Measurements from ENCODE around the gene C1orf210. TPM values are rescaled to one million over a fixed set of nuclear protein-coding genes. Genes with fewer than 3 reads are reported as not detected.

Gene C1orf210
- total RNA-seq, 1 experiment from 2014 or later = 12.8 TPM

DNA sequence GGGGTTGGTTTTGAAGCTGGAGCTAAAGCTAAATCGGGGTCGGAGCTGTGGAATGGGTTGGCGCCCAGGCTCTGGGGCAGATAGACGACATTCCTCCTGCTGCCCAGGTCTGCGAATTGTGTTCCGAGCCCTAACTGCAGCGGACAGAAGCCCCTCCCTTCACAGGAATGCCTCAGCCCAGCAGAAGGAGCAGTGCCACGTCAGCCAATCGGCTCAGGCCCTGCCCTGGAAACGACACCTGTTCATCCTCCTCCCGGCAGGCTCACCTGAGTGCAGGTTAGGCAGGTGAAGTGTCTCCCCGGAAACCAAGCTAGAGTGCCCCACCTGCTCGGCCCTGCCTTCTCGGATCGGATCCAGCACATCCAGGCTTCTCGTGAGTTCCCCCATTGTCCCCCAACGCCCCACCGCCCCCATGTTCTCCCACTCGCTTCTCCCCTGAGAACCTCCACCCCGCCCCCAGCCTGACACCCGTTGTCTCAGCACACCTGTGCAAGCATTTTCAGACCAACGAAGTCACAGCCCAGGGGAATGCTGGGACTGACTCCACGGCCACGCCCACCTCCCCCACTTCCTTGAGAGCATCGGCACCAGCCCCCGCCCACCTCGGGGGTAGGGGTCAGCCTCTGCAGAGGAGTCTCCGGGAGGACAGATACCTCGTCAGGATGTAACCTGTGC, 14.8 kb downstream of the C1orf210 start (continued):
- TF ChIP-seq, protein P1, sequence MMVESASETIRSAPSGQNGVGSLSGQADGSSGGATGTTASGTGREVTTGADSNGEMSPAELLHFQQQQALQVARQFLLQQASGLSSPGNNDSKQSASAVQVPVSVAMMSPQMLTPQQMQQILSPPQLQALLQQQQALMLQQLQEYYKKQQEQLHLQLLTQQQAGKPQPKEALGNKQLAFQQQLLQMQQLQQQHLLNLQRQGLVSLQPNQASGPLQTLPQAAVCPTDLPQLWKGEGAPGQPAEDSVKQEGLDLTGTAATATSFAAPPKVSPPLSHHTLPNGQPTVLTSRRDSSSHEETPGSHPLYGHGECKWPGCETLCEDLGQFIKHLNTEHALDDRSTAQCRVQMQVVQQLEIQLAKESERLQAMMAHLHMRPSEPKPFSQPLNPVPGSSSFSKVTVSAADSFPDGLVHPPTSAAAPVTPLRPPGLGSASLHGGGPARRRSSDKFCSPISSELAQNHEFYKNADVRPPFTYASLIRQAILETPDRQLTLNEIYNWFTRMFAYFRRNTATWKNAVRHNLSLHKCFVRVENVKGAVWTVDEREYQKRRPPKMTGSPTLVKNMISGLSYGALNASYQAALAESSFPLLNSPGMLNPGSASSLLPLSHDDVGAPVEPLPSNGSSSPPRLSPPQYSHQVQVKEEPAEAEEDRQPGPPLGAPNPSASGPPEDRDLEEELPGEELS (CRISPR knock-in tag; IDR thresholded peaks at IDR 0.05) = 0 out of 2 replicates have a peak, but pooled peaks have one; percentile 21
- TF ChIP-seq SP1 (CRISPR knock-in tag; conservative IDR thresholded peaks at IDR 0.05) = peak; percentile 63
- TF ChIP-seq, protein P2, sequence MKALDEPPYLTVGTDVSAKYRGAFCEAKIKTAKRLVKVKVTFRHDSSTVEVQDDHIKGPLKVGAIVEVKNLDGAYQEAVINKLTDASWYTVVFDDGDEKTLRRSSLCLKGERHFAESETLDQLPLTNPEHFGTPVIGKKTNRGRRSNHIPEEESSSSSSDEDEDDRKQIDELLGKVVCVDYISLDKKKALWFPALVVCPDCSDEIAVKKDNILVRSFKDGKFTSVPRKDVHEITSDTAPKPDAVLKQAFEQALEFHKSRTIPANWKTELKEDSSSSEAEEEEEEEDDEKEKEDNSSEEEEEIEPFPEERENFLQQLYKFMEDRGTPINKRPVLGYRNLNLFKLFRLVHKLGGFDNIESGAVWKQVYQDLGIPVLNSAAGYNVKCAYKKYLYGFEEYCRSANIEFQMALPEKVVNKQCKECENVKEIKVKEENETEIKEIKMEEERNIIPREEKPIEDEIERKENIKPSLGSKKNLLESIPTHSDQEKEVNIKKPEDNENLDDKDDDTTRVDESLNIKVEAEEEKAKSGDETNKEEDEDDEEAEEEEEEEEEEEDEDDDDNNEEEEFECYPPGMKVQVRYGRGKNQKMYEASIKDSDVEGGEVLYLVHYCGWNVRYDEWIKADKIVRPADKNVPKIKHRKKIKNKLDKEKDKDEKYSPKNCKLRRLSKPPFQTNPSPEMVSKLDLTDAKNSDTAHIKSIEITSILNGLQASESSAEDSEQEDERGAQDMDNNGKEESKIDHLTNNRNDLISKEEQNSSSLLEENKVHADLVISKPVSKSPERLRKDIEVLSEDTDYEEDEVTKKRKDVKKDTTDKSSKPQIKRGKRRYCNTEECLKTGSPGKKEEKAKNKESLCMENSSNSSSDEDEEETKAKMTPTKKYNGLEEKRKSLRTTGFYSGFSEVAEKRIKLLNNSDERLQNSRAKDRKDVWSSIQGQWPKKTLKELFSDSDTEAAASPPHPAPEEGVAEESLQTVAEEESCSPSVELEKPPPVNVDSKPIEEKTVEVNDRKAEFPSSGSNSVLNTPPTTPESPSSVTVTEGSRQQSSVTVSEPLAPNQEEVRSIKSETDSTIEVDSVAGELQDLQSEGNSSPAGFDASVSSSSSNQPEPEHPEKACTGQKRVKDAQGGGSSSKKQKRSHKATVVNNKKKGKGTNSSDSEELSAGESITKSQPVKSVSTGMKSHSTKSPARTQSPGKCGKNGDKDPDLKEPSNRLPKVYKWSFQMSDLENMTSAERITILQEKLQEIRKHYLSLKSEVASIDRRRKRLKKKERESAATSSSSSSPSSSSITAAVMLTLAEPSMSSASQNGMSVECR (CRISPR knock-in tag; IDR thresholded peaks at IDR 0.05; ENCODE audit: borderline replicate concordance) = 0 out of 2 replicates have a peak, but pooled peaks have one; percentile 43
- TF ChIP-seq, protein P3, sequence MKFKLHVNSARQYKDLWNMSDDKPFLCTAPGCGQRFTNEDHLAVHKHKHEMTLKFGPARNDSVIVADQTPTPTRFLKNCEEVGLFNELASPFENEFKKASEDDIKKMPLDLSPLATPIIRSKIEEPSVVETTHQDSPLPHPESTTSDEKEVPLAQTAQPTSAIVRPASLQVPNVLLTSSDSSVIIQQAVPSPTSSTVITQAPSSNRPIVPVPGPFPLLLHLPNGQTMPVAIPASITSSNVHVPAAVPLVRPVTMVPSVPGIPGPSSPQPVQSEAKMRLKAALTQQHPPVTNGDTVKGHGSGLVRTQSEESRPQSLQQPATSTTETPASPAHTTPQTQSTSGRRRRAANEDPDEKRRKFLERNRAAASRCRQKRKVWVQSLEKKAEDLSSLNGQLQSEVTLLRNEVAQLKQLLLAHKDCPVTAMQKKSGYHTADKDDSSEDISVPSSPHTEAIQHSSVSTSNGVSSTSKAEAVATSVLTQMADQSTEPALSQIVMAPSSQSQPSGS (CRISPR knock-in tag; IDR thresholded peaks at IDR 0.05; ENCODE audit: borderline replicate concordance, low read depth) = no peak
- TF ChIP-seq NR1H2 (CRISPR knock-in tag; IDR thresholded peaks at IDR 0.05) = no peak
- TF ChIP-seq, protein P4, sequence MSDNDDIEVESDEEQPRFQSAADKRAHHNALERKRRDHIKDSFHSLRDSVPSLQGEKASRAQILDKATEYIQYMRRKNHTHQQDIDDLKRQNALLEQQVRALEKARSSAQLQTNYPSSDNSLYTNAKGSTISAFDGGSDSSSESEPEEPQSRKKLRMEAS (CRISPR knock-in tag; IDR thresholded peaks at IDR 0.05) = peak; percentile 74
- no peak for TF ChIP-seq ZNF138 (CRISPR knock-in tag; conservative IDR thresholded peaks at IDR 0.05)
- TF ChIP-seq, protein P5, sequence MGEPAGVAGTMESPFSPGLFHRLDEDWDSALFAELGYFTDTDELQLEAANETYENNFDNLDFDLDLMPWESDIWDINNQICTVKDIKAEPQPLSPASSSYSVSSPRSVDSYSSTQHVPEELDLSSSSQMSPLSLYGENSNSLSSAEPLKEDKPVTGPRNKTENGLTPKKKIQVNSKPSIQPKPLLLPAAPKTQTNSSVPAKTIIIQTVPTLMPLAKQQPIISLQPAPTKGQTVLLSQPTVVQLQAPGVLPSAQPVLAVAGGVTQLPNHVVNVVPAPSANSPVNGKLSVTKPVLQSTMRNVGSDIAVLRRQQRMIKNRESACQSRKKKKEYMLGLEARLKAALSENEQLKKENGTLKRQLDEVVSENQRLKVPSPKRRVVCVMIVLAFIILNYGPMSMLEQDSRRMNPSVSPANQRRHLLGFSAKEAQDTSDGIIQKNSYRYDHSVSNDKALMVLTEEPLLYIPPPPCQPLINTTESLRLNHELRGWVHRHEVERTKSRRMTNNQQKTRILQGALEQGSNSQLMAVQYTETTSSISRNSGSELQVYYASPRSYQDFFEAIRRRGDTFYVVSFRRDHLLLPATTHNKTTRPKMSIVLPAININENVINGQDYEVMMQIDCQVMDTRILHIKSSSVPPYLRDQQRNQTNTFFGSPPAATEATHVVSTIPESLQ (CRISPR knock-in tag; IDR thresholded peaks at IDR 0.05) = no peak
- no peak for TF ChIP-seq FOXK1 (CRISPR knock-in tag; IDR thresholded peaks at IDR 0.05)
- no peak for TF ChIP-seq RORB (CRISPR knock-in tag; IDR thresholded peaks at IDR 0.05)
- TF ChIP-seq EMX1 (CRISPR knock-in tag; IDR thresholded peaks at IDR 0.05) = no peak
- TF ChIP-seq, protein P6, sequence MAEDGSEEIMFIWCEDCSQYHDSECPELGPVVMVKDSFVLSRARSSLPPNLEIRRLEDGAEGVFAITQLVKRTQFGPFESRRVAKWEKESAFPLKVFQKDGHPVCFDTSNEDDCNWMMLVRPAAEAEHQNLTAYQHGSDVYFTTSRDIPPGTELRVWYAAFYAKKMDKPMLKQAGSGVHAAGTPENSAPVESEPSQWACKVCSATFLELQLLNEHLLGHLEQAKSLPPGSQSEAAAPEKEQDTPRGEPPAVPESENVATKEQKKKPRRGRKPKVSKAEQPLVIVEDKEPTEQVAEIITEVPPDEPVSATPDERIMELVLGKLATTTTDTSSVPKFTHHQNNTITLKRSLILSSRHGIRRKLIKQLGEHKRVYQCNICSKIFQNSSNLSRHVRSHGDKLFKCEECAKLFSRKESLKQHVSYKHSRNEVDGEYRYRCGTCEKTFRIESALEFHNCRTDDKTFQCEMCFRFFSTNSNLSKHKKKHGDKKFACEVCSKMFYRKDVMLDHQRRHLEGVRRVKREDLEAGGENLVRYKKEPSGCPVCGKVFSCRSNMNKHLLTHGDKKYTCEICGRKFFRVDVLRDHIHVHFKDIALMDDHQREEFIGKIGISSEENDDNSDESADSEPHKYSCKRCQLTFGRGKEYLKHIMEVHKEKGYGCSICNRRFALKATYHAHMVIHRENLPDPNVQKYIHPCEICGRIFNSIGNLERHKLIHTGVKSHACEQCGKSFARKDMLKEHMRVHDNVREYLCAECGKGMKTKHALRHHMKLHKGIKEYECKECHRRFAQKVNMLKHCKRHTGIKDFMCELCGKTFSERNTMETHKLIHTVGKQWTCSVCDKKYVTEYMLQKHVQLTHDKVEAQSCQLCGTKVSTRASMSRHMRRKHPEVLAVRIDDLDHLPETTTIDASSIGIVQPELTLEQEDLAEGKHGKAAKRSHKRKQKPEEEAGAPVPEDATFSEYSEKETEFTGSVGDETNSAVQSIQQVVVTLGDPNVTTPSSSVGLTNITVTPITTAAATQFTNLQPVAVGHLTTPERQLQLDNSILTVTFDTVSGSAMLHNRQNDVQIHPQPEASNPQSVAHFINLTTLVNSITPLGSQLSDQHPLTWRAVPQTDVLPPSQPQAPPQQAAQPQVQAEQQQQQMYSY (CRISPR knock-in tag; IDR thresholded peaks at IDR 0.05) = peak; percentile 92
- TF ChIP-seq, protein P7, sequence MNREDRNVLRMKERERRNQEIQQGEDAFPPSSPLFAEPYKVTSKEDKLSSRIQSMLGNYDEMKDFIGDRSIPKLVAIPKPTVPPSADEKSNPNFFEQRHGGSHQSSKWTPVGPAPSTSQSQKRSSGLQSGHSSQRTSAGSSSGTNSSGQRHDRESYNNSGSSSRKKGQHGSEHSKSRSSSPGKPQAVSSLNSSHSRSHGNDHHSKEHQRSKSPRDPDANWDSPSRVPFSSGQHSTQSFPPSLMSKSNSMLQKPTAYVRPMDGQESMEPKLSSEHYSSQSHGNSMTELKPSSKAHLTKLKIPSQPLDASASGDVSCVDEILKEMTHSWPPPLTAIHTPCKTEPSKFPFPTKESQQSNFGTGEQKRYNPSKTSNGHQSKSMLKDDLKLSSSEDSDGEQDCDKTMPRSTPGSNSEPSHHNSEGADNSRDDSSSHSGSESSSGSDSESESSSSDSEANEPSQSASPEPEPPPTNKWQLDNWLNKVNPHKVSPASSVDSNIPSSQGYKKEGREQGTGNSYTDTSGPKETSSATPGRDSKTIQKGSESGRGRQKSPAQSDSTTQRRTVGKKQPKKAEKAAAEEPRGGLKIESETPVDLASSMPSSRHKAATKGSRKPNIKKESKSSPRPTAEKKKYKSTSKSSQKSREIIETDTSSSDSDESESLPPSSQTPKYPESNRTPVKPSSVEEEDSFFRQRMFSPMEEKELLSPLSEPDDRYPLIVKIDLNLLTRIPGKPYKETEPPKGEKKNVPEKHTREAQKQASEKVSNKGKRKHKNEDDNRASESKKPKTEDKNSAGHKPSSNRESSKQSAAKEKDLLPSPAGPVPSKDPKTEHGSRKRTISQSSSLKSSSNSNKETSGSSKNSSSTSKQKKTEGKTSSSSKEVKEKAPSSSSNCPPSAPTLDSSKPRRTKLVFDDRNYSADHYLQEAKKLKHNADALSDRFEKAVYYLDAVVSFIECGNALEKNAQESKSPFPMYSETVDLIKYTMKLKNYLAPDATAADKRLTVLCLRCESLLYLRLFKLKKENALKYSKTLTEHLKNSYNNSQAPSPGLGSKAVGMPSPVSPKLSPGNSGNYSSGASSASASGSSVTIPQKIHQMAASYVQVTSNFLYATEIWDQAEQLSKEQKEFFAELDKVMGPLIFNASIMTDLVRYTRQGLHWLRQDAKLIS (CRISPR knock-in tag; IDR thresholded peaks at IDR 0.05; ENCODE audit: borderline replicate concordance) = no peak
- no peak for TF ChIP-seq TEAD1 (CRISPR knock-in tag; IDR thresholded peaks at IDR 0.05)
- no peak for TF ChIP-seq ZNF121 (CRISPR knock-in tag; IDR thresholded peaks at IDR 0.05)
- TF ChIP-seq, protein P8, sequence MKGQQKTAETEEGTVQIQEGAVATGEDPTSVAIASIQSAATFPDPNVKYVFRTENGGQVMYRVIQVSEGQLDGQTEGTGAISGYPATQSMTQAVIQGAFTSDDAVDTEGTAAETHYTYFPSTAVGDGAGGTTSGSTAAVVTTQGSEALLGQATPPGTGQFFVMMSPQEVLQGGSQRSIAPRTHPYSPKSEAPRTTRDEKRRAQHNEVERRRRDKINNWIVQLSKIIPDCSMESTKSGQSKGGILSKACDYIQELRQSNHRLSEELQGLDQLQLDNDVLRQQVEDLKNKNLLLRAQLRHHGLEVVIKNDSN (CRISPR knock-in tag; IDR thresholded peaks at IDR 0.05) = no peak; the same call in 1 of the 2 replicates
- no peak for TF ChIP-seq SMAD3 (CRISPR knock-in tag; IDR thresholded peaks at IDR 0.05; ENCODE audit: borderline replicate concordance)
- TF ChIP-seq ZNF263 (CRISPR knock-in tag; IDR thresholded peaks at IDR 0.05; ENCODE audit: low read depth) = no peak
- TF ChIP-seq, protein P9, sequence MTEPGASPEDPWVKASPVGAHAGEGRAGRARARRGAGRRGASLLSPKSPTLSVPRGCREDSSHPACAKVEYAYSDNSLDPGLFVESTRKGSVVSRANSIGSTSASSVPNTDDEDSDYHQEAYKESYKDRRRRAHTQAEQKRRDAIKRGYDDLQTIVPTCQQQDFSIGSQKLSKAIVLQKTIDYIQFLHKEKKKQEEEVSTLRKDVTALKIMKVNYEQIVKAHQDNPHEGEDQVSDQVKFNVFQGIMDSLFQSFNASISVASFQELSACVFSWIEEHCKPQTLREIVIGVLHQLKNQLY (CRISPR knock-in tag; IDR thresholded peaks at IDR 0.05) = no peak
